ENCODE measurements around the gene HOXA9. TPM values are rescaled to one million over a fixed set of nuclear protein-coding genes. Genes with fewer than 3 reads are reported as not detected.

The HOXA9 gene
- total and polyA plus RNA-seq, 2 of the 8 experiments (the other 6 are each of a cell fraction or from before 2014, with no cell fraction given): not detected

DNA sequence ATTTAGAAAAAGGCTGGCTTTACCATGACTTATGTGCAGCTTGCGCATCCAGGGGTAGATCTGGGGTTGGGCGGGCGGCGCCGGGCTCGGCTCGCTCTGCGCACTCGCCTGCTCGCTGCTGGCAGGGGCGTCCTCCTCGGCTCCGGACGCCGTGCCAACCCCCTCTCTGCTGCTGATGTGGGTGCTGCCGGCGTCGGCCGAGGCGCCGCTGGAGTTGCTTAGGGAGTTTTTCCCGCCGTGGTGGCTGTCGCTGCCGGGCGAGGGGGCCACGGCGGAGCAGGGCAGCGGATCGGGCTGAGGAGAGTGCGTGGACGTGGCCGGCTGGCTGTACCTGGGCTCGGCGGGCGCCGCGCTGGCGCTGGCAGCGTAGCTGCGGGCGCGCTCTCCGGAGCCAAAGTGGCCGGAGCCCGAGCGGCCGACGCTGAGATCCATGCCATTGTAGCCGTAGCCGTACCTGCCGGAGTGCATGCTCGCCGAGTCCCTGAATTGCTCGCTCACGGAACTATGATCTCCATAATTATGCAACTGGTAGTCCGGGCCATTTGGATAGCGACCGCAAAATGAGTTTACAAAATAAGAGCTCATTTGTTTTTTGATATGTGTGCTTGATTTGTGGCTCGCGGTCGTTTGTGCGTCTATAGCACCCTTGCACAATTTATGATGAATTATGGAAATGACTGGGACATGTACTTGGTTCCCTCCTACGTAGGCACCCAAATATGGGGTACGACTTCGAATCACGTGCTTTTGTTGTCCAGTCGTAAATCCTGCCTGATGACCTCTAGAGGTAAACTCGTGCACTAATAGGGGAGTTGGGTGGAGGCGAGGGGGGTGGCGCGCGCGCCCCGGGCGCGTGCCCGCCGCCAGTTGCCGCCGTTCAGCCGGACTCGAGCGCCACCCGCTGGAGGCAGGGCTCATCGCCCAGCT is 22.1 kb downstream of the HOXA9 start, which contains the start of gene HOXA5:
Gene HOXA5 (minus strand): TSS at position 659 of the 927 bp plus-strand sequence. CDS start 74 bp downstream, at position 585.
- H3K9ac ChIP-seq (replicated peaks in 1 of 4; ENCODE audit: extremely low read depth in 1 of 4, low read depth in 3 of 4, low read length in 3 of 4): no peak within 1 kb of the TSS
- H3K27me3 ChIP-seq (replicated peaks in 1 of 4; ENCODE audit: control insufficient read depth in 3 of 4, extremely low read depth in 1 of 4, insufficient read depth in 3 of 4, low read length in 3 of 4): peaks cover 97 to 100% (median 99%) of the 10 kb centered on the region in 4 experiments
- no peaks in the 10 kb centered on the region for H3K79me1 ChIP-seq (ENCODE audit: low read depth, low read length)
- no peak within 1 kb of the TSS for H3K4ac ChIP-seq (replicated peaks; ENCODE audit: insufficient read length, low read depth, low read length)
- H2BK12ac ChIP-seq (ENCODE audit: low read depth, low read length): no peak within 1 kb of the TSS
- no peak within 1 kb of the TSS for H2BK5ac ChIP-seq (ENCODE audit: low read depth, low read length)
- H3K23ac ChIP-seq (ENCODE audit: insufficient read length): no peak within 1 kb of the TSS
- peak within 1 kb of the TSS; percentile 16 to 59 (median 24); a peak in 7 of 8 replicates for H3K4me3 ChIP-seq (ENCODE audit: extremely low read depth in 1 of 4, insufficient read depth in 2 of 4, low read depth in 3 of 4, low read length in 4 of 4)
- 4% methylated on average over 79 of the region's 86 CpGs; no CpG with 5 or more reads in 1 of the 2 experiments for WGBS, 2 experiments (ENCODE audit: extremely low coverage in 1 of 2, insufficient coverage in 1 of 2, insufficient read length in 1 of 2, insufficient replicate concordance in 2 of 2, low coverage in 1 of 2, low lambda C conversion rate in 2 of 2, missing lambda C conversion rate in 1 of 2)
- peaks cover 0 to 6% (median 0%) of the 10 kb centered on the region in 4 experiments; a peak in 1 of 8 replicates for H3K36me3 ChIP-seq (ENCODE audit: control insufficient read depth in 2 of 4, insufficient read depth in 4 of 4, low read length in 3 of 4)
- no peak within 1 kb of the TSS for H4K5ac ChIP-seq (ENCODE audit: insufficient read length, low read depth, low read length)
- no peak within 1 kb of the TSS for H3K56ac ChIP-seq (replicated peaks; ENCODE audit: insufficient read length, low read depth, low read length)
- H2BK120ac ChIP-seq (replicated peaks; ENCODE audit: low read depth, low read length): no peak within 1 kb of the TSS
- H3K14ac ChIP-seq (ENCODE audit: insufficient read length): no peak within 1 kb of the TSS
- H4K20me1 ChIP-seq (replicated peaks in 1 of 2; ENCODE audit: control insufficient read depth in 1 of 2, insufficient read depth in 2 of 2, low read length in 2 of 2): peaks cover 22 to 27% of the 10 kb centered on the region in 2 experiments
- H3K4me1 ChIP-seq (replicated peaks in 1 of 4; ENCODE audit: control insufficient read depth in 3 of 4, insufficient read depth in 4 of 4, low read length in 3 of 4): peaks cover 0 to 9% (median 5%) of the 10 kb centered on the region in 4 experiments; a peak in 5 of 7 replicates
- H3K79me2 ChIP-seq (ENCODE audit: control insufficient read depth in 1 of 2, insufficient read depth in 2 of 2, low read length in 2 of 2): no peaks in the 10 kb centered on the region
- H4K91ac ChIP-seq (replicated peaks; ENCODE audit: insufficient read length, low read length): no peak within 1 kb of the TSS
- ChIA-PET POLR2A (ENCODE audit: partially characterized antibody) (interaction anchor here (1.4 kb wide), 1 partner anchor 9 kb away, joined by 5 read pairs; the partner anchor contains the start of gene HOXA3), CTCF (ENCODE audit: partially characterized antibody) (interaction anchor here (0.7 to 12.5 kb wide), 42 partner anchors 9 to 1287 kb away, joined by 3 to 123 read pairs (median 6); partner anchors contain the start of genes HOXA1, HOXA10, HOXA3 and HOXA4)
- H2AFZ ChIP-seq (ENCODE audit: low read length): no peak within 1 kb of the TSS
- H2AK5ac ChIP-seq (ENCODE audit: low read depth, low read length): no peak within 1 kb of the TSS
- no peak within 1 kb of the TSS for H3K27ac ChIP-seq (ENCODE audit: low read depth, low read length)
- FAIRE-seq (peak; percentile 94), DNase-seq (ENCODE audit: low read depth in 1 of 2, low spot score in 2 of 2) (peak; percentile 78 to 96)
- H3K9me3 ChIP-seq (ENCODE audit: insufficient read depth in 2 of 2, low read depth in 1 of 2, low read length in 1 of 2): peaks cover 0 to 3% of the 10 kb centered on the region in 2 experiments; a peak in 1 of 4 replicates
- H3K4me2 ChIP-seq (ENCODE audit: insufficient read depth in 1 of 2, low read depth in 2 of 2, low read length in 2 of 2): peak within 1 kb of the TSS; percentile 70
- peaks cover 9% of the 10 kb centered on the region for H3K23me2 ChIP-seq (ENCODE audit: low read depth, low read length)
- H2BK15ac ChIP-seq (ENCODE audit: low read length): no peak within 1 kb of the TSS
- H2BK20ac ChIP-seq (ENCODE audit: low read length): no peak within 1 kb of the TSS
- H3K18ac ChIP-seq (ENCODE audit: extremely low read depth, low read length): no peak within 1 kb of the TSS
- H4K8ac ChIP-seq (ENCODE audit: extremely low read depth, insufficient read depth, low read length): peak within 1 kb of the TSS; percentile 81
- peak; percentile 14 for TF ChIP-seq RNF2 (IDR thresholded peaks at IDR 0.05; ENCODE audit: borderline replicate concordance, low read depth, low read length, missing control alignments, poor library complexity, severe bottlenecking)
- no peak for TF ChIP-seq GTF2F1 (IDR thresholded peaks at IDR 0.05; ENCODE audit: borderline replicate concordance, low read depth, low read length)
- TF ChIP-seq TCF12 (IDR thresholded peaks at IDR 0.05; ENCODE audit: low read depth, low read length): no peak
- TF ChIP-seq JUND (IDR thresholded peaks at IDR 0.05; ENCODE audit: low read length): no peak
- 0 out of 2 replicates have a peak, but pooled peaks have one; percentile 1 for TF ChIP-seq CEBPB (IDR thresholded peaks at IDR 0.05; ENCODE audit: low read depth, low read length)
- TF ChIP-seq, protein P1, sequence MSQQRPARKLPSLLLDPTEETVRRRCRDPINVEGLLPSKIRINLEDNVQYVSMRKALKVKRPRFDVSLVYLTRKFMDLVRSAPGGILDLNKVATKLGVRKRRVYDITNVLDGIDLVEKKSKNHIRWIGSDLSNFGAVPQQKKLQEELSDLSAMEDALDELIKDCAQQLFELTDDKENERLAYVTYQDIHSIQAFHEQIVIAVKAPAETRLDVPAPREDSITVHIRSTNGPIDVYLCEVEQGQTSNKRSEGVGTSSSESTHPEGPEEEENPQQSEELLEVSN (IDR thresholded peaks at IDR 0.05): peak; percentile 45
- no peak for TF ChIP-seq JUN (IDR thresholded peaks at IDR 0.05; ENCODE audit: low read depth, low read length)
- TF ChIP-seq HDAC6 (IDR thresholded peaks at IDR 0.05; ENCODE audit: low read depth, low read length): no peak
- peak; percentile 75 for TF ChIP-seq KDM4A (IDR thresholded peaks at IDR 0.05; ENCODE audit: low read depth, low read length, severe bottlenecking)
- no peak for TF ChIP-seq RFX5 (IDR thresholded peaks at IDR 0.05; ENCODE audit: borderline replicate concordance, low read depth, low read length)

All from H1 (cell line).